Measurements from ENCODE around the gene SLC28A1.
A peak's percentile ranks its signal among the peaks of the same experiment; 100 is the strongest.
"Not testable (repeated sequence)": the region's sequence is repeated elsewhere in the genome, so short reads cannot be mapped to it uniquely, and the experiment has no call there.

The SLC28A1 gene

DNA sequence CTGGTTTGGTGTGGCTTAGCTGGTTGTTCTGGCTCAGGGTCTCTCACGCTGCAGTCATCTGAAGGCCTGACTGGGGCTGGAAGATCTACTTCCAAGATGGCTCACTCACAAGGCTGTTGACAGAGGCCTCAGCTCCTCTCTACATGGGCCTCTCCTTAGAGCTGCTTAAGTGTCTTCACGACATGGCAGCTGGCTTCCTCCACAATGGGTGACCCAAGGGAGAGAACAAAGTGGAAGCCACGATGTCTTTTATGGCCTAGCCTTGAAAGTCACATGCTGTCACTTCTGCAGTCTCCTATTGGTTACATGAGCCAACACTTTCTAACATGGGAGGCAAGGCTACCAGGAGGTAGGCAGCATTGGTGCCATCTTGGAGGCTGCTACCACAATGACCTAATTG lies 83.8 kb downstream of the SLC28A1 start:
- DNase-seq (ENCODE audit: low read depth in 2 of 3, low spot score in 1 of 3), result no peak

DNA sequence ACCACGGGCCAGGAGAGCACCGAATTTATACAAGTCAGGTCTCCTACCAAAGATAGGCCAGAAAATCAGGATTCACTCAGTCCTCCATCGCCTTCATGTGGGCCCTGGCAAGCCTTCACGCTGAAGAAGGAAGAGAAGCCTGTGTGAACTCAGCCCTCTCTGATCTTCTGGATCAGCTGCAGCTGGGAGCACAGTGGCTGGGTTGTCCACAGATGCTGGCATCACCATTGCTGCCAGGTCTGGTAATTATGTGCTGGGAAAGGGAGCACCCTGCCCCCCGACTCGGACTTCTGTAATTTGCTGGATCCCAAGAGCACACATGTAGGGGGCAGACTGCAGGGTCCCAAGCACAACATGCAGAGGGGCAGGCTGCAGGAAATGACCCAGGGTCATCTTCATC lies 84.8 kb downstream of the SLC28A1 start:
- DNase-seq (ENCODE audit: low read depth in 2 of 3, low spot score in 1 of 3), result no peak

DNA sequence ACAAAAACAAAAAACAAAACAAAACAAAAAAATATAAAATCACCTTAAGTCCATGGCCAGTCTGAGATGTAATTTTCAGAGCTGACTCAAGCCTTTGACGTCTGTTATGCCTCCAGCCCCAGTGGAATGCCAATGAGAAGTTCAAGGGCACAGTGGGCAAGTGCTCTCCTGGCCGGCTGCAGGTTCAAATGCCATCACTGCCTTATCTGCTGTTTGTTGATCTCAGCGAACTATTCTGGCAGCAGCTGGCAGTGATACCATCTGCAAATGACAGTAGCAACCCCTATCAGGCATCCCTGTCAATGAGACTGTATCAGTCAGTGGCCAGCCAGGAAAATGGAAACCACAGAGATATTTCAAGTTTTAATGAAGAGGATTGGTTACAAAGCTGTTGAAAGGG lies 86.4 kb downstream of the SLC28A1 start:
- no peak for DNase-seq (ENCODE audit: low read depth in 2 of 3, low spot score in 1 of 3)

DNA sequence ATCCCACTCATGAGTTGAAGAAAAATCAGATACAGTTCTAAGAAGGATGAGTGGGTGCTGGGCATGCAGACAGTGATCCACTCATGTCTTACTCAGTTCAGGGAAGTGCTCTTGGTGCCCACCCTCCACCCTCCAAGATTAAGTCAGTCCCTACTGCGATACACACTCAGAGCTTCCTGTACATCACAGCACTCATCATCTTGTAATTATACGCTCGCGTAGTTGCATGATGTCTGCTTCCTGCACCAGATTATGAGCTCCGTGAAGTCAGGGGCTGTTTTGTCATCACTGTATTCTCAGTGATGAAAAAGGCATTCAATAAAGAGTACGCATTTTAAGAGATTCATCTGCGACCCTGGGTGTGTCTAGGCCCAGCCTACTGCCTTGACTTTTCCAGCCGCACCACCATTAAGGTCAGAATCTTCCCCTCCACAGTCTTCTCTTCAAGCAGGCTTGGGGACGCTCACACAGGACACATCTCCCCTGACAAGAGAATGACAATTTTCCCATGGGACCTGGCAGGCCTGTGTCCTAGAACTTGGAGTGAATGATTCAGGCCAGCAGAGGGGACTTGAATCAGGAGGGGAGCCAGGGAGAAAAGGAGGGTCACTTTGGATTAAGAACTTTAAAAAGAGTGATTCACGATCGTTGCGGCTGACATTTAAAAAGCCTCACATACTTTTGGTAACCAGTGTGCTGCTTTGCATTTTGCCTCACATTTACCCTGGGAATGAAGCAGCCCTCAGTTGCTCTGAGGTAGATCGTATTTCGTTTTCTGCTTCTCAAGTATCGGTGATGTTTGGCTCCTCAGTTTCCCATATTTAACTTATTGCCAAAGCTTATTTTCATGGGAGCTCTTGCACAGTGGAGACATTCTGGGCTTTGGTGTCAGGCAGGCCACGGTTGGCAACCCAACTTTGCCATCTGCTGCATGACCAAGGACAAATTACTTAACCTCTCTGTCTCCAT lies 89.3 kb downstream of the SLC28A1 start:
- DNase-seq (ENCODE audit: low read depth in 2 of 3, low spot score in 1 of 3), result no peak

DNA sequence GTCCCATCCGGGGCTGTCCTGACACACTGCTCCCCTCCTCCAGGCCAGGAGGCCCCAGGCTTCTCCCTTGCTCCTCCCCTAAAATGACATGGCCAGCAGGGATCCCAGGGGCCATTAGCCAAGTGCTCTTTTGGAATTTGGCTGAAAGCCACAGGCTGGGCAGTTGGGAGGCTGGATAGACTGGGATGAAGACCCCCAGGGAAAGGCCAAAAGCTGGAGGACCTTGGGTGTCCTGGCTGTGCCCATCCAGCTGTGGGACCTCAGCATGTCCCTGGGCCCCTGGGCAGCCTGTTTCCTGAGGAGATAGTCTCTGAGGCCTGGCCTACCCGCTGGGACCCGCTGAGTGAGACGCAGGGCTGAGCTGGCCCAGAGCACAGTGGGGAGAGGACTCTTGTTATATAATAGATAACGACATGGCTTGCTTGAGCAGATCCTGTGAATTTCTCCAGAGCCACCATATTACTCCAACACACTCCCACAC lies 91.4 kb downstream of the SLC28A1 start:
- DNase-seq (ENCODE audit: low read depth in 2 of 3, low spot score in 1 of 3), result no peak

DNA sequence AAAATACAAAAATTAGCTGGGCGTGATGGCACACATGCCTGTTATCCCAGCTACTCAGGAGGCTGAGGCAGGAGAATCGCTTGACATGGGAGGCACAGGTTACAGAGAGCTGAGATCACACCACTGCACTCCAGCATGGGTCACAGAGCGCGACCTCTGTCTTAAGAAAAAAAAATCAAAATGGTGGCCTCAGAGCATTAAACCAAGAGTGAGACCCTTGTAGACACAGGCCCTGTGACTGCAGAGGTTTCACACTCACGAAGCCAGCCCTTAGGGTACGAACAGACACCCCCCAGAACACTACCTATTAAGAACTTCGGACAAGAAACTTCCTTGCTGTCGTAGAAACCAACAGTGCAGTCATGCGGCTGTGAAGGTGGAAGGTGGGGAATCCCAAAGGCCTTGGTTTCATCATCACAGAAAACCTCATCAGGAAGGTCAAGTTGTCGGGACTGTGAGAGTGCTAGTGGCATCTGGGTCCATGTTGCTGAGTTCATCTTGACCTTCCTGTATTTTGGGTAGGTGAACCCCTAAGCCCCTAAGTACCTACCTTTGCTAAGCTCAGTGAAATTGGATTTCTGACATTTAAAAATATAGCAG lies 92.4 kb downstream of the SLC28A1 start:
- no peak for DNase-seq (ENCODE audit: low read depth in 2 of 3, low spot score in 1 of 3)

DNA sequence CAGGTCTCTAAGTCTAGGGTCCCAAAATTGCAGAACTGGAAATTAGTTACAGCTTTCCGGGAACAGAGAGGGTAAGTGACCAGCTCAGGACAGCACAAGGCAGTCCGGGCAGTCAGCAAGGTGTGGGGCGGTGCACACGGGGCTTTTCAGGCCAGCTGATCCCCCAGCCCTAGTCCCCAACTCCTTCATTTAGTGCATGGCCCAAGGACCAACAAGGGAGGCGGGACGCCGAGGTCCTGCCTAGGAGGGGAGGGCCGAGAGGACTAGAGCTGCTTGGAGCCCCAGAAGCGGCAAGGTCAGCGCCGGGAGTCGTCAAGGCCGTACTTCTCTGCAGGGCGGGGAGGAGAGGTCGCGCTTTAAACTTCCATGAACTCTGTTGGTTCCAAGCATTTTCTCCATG lies 95.2 kb downstream of the SLC28A1 start:
- no peak for DNase-seq (ENCODE audit: low read depth in 2 of 3, low spot score in 1 of 3)

DNA sequence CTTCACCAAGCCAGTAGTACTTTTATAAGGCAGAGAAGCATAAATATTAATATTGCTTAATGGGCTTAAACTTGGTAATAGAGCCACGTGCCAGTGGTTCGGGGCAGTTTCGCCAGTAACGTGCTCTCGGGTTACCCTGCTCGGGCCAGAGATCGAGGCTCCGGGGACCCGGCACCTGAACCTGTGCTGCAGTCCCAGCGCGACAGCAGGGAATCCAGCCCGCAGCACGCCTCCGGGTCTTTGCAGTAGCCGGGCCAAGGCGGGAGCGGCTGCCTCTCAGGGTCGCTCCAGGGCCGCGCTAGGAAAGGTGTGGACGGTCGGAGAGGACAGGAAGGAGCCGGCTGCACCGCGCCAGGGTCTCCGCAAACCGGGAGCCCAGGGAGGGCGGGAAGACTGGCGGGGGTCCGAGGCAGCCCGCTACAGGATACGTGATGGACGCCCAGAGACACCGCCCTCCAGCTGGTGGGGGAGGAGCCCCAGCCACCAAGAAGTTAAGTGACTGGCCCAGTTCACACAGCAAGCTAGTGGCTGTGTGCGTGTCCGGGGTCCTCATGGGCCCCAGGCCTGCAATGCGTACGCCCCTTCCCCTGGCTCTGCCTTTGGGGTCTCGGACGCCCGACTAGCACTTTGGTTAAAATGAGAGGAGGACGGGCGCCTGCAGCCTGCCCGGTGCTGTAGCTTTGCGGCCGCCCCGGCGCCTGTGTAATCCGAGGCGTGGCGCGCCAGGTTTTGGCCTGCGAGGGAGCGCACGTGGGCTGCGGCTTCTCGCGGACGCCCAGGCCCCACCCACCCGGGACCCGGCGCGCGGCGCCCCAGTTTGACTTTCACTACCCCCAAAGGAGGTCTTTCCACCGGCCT lies 96.0 kb downstream of the SLC28A1 start:
- peak; percentile 69 to 82 (median 74) for DNase-seq (ENCODE audit: low read depth in 2 of 3, low spot score in 1 of 3)

DNA sequence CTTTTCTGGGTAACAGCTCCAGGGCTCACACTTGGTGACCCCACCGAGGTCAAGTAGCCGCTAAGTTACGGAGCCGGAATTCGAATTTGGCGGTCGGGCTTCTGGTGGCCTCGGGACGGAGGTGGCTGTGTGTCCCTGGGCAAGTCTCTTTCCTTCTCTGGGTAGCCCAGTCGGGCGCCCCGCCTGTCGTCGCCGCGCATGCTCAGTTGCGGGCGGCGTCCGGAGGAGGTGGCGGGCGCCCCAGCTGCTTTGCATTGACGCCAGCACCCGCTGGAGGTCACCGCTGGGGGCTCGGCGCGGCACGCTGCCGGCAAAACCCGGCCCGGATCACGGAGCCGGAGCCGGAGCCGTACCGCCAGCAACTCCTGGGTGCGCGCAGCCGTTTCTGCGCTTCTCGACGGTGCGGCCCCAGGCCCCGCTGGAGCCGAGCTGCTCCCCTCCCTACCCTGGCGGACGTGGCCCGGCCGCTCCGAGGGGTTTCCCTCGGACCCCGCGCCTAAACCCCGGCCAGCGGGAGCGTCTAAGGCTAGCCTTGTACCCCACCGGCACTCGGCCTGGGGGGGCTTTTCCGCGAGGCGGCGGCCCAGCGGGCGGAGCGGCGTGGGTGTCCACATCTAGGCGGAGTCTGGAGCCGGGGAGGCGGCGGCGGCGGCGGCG lies 96.7 kb downstream of the SLC28A1 start:
- peak; percentile 86 to 94 (median 93) for DNase-seq (ENCODE audit: low read depth in 2 of 3, low spot score in 1 of 3)

DNA sequence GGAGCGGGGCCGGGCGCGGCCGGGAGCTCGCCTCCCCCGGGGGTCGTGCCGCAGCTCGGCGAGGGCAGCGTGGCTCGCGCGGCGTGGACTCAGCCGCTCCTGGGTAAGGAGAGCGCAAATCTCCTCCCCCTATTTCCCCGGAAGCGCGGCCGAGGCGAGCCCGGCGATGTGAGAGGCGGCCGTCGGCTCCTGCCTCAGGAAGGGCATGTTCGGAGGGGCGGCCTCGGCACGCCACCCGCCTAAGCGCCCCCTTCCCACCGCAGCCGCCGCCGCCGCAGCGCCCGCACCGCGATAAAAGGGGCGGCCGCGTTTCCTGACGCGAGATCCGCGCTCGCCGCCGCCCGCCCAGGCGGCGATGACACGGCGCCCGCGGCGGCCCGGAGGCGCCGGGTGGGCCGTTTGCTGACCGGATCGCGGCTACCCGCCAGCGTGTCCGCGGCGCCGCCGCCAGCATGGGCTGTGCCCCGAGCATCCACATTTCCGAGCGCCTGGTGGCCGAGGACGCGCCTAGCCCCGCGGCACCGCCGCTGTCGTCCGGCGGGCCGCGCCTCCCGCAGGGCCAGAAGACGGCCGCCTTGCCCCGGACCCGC lies 97.3 kb downstream of the SLC28A1 start, which contains the start of gene PDE8A:
PDE8A (plus strand) TSS at position 146 of the 590 bp plus-strand sequence; CDS start at position 453, 307 bp downstream.
- DNase-seq (ENCODE audit: low read depth in 2 of 3, low spot score in 1 of 3), result peak; percentile 14 to 48 (median 18)

DNA sequence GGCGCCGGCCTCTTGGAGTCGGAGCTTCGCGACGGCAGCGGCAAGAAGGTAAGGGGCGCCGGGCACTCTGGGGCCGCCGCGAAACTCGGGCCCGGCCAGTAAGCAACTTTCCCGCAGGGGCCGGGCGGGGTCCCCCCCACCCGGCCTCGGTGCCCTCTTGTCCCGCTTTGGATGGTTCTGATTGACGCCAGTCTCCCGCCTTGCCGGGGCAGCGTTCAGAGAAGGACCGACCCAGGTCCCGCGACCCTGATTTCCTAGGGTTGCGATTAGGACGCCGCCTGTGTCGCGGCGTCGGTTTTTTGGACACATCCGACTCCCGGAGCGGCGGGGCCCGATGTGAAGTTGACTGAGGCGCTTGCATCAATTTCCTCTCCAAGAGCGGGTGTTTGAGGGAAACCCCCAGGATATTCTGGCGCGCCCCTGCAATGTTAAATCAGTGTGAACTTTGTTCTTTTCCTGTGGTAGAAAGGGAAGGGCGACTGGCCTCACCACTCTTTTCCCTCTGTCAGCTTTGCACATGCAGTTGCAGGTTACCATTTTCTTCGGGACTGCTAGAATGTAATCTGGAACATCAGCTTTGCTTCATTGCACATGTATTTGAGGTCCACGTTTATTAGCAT lies 97.9 kb downstream of the SLC28A1 start:
- DNase-seq (ENCODE audit: low read depth in 2 of 3, low spot score in 1 of 3), result peak; percentile 24 to 41 (median 37)

DNA sequence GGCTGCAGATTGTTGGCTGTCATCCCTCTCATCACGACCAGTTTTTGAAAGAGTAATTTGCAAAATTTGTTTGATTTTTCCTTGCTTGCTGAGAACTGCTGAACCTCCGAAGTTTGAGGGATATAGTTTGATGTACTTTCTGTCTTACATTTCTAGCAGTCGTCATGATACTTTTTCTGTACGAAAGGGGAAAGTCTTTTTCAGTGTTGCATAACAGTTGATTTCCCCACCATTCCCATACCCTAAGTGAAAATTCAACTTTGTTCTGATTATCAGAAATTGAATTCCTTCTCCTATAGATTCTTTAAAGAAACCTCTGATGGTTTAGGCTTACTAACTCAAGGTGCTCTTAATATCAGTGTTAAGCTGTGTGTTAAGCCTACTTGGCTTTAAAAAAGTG lies 98.8 kb downstream of the SLC28A1 start:
- no peak for DNase-seq (ENCODE audit: low read depth in 2 of 3, low spot score in 1 of 3)

DNA sequence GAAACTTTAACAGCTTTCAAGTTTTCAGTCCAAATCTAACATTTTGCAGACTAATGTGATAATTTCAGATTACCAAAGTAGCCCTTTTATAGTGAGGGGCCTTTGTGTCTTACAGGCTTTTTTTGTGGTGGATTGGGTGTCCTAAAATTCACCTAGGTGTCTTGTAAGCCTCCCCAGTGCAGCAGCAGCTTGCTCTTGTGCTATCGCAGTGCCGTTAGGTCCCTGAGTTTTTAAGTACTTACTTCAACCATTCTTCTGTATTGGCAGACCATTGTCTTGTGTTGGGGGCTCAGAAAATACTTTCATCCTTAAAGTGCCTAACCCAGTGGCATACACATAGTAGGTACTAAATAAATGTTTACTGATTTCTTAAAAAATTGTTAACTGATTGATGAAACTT lies 99.2 kb downstream of the SLC28A1 start:
- no peak for DNase-seq (ENCODE audit: low read depth in 2 of 3, low spot score in 1 of 3)

DNA sequence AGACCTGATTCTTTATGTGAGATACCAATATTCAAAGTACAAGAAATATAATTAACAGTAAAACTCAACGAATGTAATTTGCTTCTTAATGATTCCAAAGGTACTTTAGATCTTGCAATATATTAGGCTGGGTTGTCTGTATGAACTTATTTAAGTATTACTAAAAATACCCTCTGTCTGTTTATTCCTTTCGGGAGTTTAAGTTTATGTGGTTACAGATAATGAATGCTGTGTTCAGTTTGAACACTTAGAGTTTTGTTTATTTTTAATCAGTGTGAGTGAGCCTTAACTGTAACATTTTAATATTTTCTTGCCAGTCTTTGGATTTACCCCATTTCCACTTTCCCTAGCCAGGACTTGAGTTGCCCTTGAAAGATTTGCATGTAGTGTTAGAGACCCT lies 100.7 kb downstream of the SLC28A1 start:
- no peak for DNase-seq (ENCODE audit: low read depth in 2 of 3, low spot score in 1 of 3)

DNA sequence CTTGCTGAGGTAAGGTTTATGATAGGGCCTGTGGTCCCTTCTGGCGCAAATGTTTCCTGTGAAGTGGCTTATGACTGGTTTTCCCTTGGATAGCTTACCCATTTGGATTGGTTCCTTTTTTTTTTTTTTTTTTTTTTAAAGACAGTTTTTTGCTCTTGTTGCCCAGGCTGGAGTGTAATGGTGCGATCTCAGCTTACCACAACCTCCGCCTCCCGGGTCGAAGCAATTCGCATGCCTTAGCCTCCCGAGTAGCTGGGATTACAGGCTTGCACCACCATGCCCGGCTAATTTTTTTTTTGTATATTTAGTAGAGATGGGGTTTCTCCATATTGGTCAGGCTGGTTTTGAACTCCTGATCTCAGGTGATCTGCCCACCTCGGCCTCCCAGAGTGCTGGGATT lies 102.9 kb downstream of the SLC28A1 start:
- DNase-seq (ENCODE audit: low read depth in 2 of 3, low spot score in 1 of 3), result not testable (repeated sequence)

DNA sequence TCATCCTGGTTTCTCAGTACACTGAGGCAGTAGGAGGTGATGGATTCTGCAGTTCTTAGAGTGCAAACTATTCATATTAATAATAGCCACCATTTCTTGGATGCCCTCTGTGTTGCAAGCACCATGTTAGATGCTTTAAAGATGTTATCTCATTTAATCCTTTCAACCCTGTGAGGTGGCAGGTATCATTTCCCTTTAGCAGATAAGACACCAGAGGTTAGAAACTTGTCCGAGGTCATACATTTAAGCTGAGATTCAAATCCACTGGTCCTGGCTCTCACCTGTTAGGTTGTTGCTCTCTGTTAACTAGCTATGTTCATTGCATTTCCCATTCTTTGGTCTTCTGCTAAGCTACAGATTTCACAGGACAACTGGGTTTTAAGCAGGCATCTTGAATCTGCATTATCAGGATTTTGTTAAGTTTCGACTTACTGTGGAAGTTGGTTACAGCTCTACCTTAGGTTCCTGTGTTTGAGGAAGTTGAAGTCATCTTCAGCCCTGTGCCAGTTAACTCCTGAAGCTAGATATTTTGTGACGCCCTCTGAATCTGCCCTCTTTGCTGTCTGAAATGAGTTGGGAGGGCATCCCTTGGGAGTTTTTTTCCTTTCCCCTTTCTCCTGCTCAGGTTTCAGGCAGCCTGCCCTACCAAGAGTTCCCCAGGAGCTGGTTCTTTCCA lies 103.6 kb downstream of the SLC28A1 start:
- DNase-seq (ENCODE audit: low read depth in 2 of 3, low spot score in 1 of 3), result no peak

DNA sequence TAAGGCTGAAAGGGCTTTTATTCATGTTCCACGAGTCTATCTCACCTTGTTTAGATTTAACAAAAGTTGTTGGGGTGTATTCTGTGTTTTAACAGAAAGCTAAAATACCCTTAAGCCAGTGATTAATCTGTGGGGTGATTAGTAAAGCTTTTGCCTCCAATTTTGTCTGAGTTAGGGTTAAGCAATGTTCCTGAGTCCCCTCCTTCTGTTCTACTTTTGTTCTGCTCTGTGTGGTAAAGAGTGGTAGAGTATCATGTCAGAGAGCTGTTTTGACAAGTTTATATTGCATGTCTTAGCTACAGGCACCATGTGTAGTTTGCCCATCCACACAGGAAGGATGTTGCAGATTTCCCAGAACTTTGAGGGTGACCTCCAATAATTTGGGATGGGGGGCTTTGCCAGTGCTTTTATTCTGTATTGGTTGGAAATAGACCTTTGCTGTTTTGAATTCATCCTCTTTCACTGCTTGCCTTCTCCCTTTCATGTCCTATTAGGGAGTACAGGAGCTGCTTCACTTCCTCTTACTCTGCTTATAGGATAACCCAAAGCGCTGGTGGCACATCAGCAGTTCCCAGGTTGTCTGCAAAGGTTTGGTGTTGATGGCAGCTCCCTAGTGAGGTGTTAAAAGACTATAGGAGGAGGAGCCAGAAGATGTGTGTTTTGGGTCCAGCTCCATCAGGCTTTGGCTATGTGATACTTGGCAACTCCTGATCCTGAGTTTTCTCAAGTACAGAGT lies 104.6 kb downstream of the SLC28A1 start:
- no peak for DNase-seq (ENCODE audit: low read depth in 2 of 3, low spot score in 1 of 3)

DNA sequence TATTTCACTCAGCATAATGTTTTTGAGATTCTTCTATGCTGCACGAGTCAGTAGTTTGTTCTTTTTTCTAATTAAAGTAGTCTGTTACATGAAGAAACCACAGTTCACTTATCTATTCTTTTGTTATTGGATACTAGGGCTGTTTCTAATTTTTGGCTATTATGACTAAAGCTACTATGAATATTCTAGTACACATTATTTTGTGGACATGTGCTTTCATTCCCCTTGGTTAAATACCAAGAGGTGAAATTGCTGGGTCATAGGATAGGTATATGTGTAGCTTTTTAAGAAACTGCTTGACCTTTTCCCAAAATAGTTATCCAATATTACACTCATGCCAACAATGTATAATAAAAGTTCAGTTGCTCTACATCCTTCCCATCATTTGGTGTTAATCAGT lies 106.0 kb downstream of the SLC28A1 start:
- no peak for DNase-seq (ENCODE audit: low read depth in 2 of 3, low spot score in 1 of 3)
